SK-N-SH (cell line): Measurements from ENCODE around the gene MANF.

Source experiments
- CTCF ChIP-seq: fragments of 200-600 bp; sonication (generic); IDR thresholded peaks from 2 replicates; pipeline ENCODE4 v1.6.1; 2017; ENCODE audit warnings: antibody characterized with exemption, mild to moderate bottlenecking, moderate library complexity
- EZH2phosphoT487 ChIP-seq: fragments of 200-600 bp; sonication (generic); IDR thresholded peaks from 2 replicates; pipeline ENCODE4 v1.6.1; 2017; ENCODE audit warnings: low read depth, mixed run types, mild to moderate bottlenecking, antibody characterized with exemption, moderate library complexity, borderline replicate concordance
- MAX ChIP-seq: IDR thresholded peaks from 2 replicates; pipeline ENCODE4 v1.4.0; 2012; ENCODE audit warnings: low read depth
- MXI1 ChIP-seq: IDR thresholded peaks from 2 replicates; pipeline ENCODE4 v1.6.1; 2012; ENCODE audit warnings: mild to moderate bottlenecking, low read depth, low read length, improper control_type of control experiment
- RCOR1 ChIP-seq: fragments of 150-350 bp; IDR thresholded peaks from 2 replicates; pipeline ENCODE4 v1.6.1; 2017; ENCODE audit warnings: antibody characterized with exemption, low read length
- REST ChIP-seq: IDR thresholded peaks from 2 replicates; pipeline ENCODE4 v1.6.1; 2012; ENCODE audit warnings: mild to moderate bottlenecking, low read depth, low read length, moderate library complexity
- SMC3 ChIP-seq: IDR thresholded peaks from 2 replicates; pipeline ENCODE4 v1.6.1; 2012; ENCODE audit warnings: low read depth, low read length, improper control_type of control experiment
- TCF12 ChIP-seq: IDR thresholded peaks from 2 replicates; pipeline ENCODE4 v1.4.0; 2012
- TF ChIP-seq, protein P1 (sequence below): IDR thresholded peaks from 2 replicates; pipeline ENCODE4 v1.4.0; 2012; ENCODE audit warnings: low read depth, borderline replicate concordance

GRCh38 chr3:51408021-51408420 lies 22.9 kb downstream of the MANF start:
- TF ChIP-seq, protein P1, sequence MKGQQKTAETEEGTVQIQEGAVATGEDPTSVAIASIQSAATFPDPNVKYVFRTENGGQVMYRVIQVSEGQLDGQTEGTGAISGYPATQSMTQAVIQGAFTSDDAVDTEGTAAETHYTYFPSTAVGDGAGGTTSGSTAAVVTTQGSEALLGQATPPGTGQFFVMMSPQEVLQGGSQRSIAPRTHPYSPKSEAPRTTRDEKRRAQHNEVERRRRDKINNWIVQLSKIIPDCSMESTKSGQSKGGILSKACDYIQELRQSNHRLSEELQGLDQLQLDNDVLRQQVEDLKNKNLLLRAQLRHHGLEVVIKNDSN, result no peak
- no peak for TF ChIP-seq TCF12
- TF ChIP-seq REST, result no peak
- TF ChIP-seq MAX, result no peak
- TF ChIP-seq CTCF, result no peak
- TF ChIP-seq RCOR1, result no peak
- TF ChIP-seq MXI1, result no peak
- TF ChIP-seq EZH2phosphoT487, result no peak
- no peak for TF ChIP-seq SMC3
